HG02571 (cell line): ENCODE data around the gene MAP3K20.
"Not testable (repeated sequence)": the region's sequence is repeated elsewhere in the genome, so short reads cannot be mapped to it uniquely, and the experiment has no call there.

Experiments used
- ATAC-seq: cut with Tn5 transposase; IDR thresholded peaks from one replicate; pipeline ENCODE4 v1.9.1; 2021; ENCODE audit warnings: mild to moderate bottlenecking, moderate library complexity; ENCODE audit not compliant: unreplicated experiment

Gene MAP3K20

GRCh38 chr2:173193925-173194324 lies 118.3 kb downstream of the MAP3K20 start:
- no peak for ATAC-seq

- ATAC-seq: no peak
Measured at GRCh38 chr2:173195100-173195499, 119.5 kb downstream of the MAP3K20 start.

GRCh38 chr2:173196080-173196479 lies 120.4 kb downstream of the MAP3K20 start:
- ATAC-seq: no peak

GRCh38 chr2:173196638-173197037 lies 121.0 kb downstream of the MAP3K20 start:
- no peak for ATAC-seq

- ATAC-seq: no peak
Measured at GRCh38 chr2:173198327-173198726, 122.7 kb downstream of the MAP3K20 start.

- no peak for ATAC-seq
Measured at GRCh38 chr2:173199294-173199693, 123.6 kb downstream of the MAP3K20 start.

- ATAC-seq: no peak
Measured at GRCh38 chr2:173202570-173202969, 126.9 kb downstream of the MAP3K20 start.

DNA sequence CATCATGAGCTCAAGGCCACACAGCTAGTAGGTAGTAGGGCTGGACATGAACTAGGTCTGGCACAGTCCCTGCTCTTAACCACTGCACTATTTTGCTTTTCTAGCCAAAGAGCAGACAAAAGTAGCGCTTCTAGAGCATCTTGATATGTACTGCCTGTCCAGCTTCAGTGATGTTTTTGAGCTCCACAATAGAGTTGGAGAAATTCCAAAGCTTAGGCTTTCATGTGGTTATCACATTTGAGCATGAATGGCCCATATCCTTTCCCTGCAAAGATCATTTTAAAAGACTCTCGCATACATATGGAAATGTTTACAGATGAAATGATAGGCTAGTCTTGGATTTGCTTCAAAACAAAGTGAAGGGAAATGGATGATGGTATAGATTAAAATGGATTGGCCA lies 128.7 kb downstream of the MAP3K20 start:
- no peak for ATAC-seq

GRCh38 chr2:173205375-173205774 lies 129.7 kb downstream of the MAP3K20 start:
- no peak for ATAC-seq

- not testable (repeated sequence) for ATAC-seq
Measured at GRCh38 chr2:173207124-173207523, 131.5 kb downstream of the MAP3K20 start.

DNA sequence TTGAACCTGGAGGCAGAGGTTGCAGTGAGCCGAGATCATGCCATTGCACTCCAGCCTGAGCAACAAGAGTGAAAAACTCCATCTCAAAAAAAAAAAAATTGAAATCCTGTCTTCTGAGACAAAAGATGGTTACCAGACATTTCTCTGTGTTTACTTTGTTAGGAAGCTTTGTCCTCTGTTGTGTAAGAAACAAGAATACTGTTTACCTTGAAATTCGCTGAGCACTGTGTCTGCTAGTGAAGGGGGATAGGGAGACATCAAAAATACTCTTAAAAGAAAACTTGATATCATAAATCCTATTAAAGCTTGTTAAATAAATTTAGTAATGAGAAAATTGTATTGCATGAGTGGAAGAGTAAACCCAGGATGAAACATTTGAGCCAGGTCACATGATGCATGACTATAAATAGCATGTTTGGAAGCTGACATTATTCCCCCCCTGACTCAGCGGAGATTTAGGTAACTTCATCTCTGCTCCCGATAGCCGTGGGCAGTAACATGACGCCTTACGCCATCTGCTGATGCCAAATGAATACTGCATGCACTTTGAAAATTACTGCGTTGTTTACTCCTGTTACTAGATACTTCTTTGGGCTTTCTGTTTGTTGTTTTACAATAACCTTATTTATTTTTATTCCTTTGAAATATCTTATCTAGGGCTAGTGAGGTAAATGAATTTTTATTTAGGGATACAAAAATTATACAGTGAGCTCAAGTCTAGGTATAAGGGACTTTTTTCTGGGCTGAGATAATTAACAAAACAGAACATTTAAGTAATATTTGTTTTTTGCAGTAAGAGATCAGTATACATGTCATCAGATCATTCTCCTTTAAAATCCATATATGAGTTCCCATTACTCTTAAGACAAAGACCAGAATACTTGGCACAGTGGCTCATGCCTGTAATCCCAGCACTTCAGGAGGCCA lies 134.9 kb downstream of the MAP3K20 start:
- ATAC-seq: no peak

DNA sequence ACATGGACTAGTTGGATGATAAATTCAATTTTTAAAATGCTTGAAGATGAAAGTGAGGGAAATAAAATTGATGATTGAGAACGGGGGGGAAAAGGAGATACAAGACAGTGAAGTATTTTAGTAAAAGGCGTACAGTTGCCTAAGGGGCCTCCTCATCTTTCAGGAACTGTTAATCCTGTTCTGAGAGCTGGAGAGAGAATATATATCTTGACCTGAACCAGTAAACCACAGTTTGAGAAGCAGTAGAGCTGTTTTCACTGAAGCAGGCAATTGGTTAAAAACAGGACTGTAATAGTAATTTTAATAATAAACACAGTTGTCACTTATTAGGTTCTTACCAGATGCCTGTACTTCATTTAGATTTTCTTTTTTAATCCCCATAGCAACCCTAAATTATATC lies 137.5 kb downstream of the MAP3K20 start:
- ATAC-seq: no peak

DNA sequence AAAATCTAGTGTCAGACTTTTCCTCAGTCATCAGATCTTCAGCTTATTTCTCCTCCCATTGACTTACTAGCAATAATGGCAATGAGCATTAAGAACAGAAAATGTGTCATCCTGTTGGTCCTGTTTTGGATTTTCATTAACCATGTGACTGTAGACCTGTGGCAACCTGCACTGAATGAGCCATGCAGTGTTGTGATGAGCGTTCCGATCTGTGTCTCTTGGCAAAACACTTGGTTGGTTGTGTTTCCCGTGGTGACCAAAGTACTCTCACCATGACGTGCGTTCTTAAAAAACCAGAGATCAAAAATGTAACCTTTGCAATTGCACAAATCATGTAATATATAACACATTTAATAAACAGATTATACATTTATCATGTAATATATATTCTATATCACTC lies 138.6 kb downstream of the MAP3K20 start:
- no peak for ATAC-seq

GRCh38 chr2:173215316-173215715 lies 139.7 kb downstream of the MAP3K20 start:
- ATAC-seq: no peak

GRCh38 chr2:173216051-173216450 lies 140.4 kb downstream of the MAP3K20 start:
- ATAC-seq: no peak

- no peak for ATAC-seq
Measured at GRCh38 chr2:173216668-173217067, 141.0 kb downstream of the MAP3K20 start.

- ATAC-seq: no peak
Measured at GRCh38 chr2:173217116-173217840, 141.6 kb downstream of the MAP3K20 start.

GRCh38 chr2:173218326-173219056 lies 142.8 kb downstream of the MAP3K20 start:
- no peak for ATAC-seq

DNA sequence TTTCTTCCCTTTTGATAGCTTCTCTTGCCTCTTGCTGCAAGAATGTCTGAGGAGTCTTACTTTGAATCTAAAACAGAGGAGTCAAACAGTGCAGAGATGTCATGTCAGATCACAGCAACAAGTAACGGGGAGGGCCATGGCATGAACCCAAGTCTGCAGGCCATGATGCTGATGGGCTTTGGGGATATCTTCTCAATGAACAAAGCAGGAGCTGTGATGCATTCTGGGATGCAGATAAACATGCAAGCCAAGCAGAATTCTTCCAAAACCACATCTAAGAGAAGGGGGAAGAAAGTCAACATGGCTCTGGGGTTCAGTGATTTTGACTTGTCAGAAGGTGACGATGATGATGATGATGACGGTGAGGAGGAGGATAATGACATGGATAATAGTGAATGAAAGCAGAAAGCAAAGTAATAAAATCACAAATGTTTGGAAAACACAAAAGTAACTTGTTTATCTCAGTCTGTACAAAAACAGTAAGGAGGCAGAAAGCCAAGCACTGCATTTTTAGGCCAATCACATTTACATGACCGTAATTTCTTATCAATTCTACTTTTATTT lies 145.6 kb downstream of the MAP3K20 start:
- ATAC-seq: no peak

DNA sequence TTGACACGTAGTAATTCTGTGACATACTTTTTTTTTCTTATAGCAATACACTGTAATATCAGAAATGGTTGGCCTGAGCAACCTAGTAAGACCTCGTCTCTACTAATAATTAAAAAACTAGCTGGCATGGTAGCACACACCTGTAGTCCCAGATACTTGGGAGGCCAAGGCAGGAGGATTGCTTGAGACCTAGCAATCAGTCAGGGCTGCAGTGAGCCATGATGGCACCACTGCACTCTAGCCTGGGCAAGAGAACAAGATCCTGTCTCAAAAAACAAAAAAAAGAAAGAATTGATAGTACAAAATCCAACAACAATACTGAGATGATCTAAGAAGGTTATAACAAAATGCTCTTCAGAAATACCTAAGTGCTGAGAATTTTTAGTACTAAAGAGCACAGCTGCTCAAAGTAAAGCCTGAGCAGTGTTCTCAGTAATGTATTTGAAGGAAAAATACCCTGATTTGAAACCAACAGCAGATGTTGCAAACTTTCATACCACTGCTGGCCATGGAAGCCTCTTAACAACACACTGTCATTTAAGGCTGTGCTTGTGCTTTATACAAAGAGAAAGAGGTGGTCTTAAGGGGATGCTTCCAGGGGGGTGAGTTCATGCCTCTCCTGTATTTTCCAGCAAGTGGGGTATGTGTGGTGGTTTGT lies 146.4 kb downstream of the MAP3K20 start:
- ATAC-seq: peak; percentile 77

- ATAC-seq: no peak
Measured at GRCh38 chr2:173223871-173224270, 148.2 kb downstream of the MAP3K20 start.
